Small intestine (tissue), 7 donors: Measurements from ENCODE around the gene KCNH4. TPM values are rescaled to one million over a fixed set of nuclear protein-coding genes. Genes with fewer than 3 reads are reported as not detected.

ENCODE experiments used
- DNase-seq, 2 donors: peaks; one replicate each; pipeline versions ENCODE4 v3.0.0 to v3.0.0-alpha.2; 2013
- FAIRE-seq: peaks from 2 replicates; lab custom pipeline; 2012; peaks lifted over from hg19 to GRCh38; lab: Jason Lieb, UNC
- H3K27ac ChIP-seq, 3 donors: one replicate each; pipeline ENCODE4 v1.5.1; 2013; ENCODE audit warnings: low read length in 2 of 3, mild to moderate bottlenecking in 2 of 3, control low read depth in 1 of 3, inconsistent platforms in 1 of 3, low read depth in 1 of 3, moderate library complexity in 1 of 3
- H3K27me3 ChIP-seq, 3 donors: one replicate each; pipeline ENCODE4 v1.6.1; 2013; ENCODE audit warnings: low read length in 3 of 3, inconsistent platforms in 1 of 3; ENCODE audit not compliant: control insufficient read depth in 3 of 3, insufficient read depth in 3 of 3
- H3K36me3 ChIP-seq, 3 donors: one replicate each; pipeline ENCODE4 v1.6.1; 2013; ENCODE audit warnings: low read length in 3 of 3, inconsistent platforms in 1 of 3, low read depth in 1 of 3, mild to moderate bottlenecking in 1 of 3, moderate library complexity in 1 of 3; ENCODE audit not compliant: control insufficient read depth in 3 of 3, insufficient read depth in 2 of 3
- H3K4me1 ChIP-seq, 3 donors: one replicate each; pipeline ENCODE4 v1.6.1; 2013; ENCODE audit warnings: low read length in 2 of 3, inconsistent platforms in 1 of 3, low read depth in 1 of 3, mild to moderate bottlenecking in 1 of 3, moderate library complexity in 1 of 3; ENCODE audit not compliant: control insufficient read depth in 3 of 3, insufficient read depth in 2 of 3
- H3K4me3 ChIP-seq, 3 donors: one replicate each; pipeline ENCODE4 v1.5.1; 2013; ENCODE audit warnings: low read length in 3 of 3, control low read depth in 1 of 3, inconsistent platforms in 1 of 3, low read depth in 1 of 3, mild to moderate bottlenecking in 1 of 3, moderate library complexity in 1 of 3
- H3K9me3 ChIP-seq, 2 donors: one replicate each; pipeline ENCODE4 v1.6.1; 2013; ENCODE audit warnings: low read depth in 1 of 2, low read length in 1 of 2; ENCODE audit not compliant: control insufficient read depth in 2 of 2, insufficient read depth in 1 of 2
- WGBS, 3 donors: extraction: QIAGEN DNeasy Blood & Tissue Kit; methylation state at CpG; one replicate each; pipeline ENCODE4 v1.1.7; 2013; 5-methylcytosine and 5-hydroxymethylcytosine counted together
- polyA plus RNA-seq, 4 donors: library from polyadenylated mRNA; stranded (reverse) in 3 of 4; unstranded in 1 of 4; fragments of 200-250 nt in 3 of 4; fragments of 120-200 nt in 1 of 4; gene quantifications; one replicate each; pipeline versions ENCODE4 v1.2.1 to v1.2.3, GENCODE V29; 2013
- donor health status: healthy with polysubstance abuse.
- donor health status: control.
- donor health status: control.
- donor health status: Bipolar disorder and iron deficiency.
- donor health status: healthy.

Gene KCNH4
- polyA plus RNA-seq, 4 donors: 0.18 to 0.22 TPM; not detected in 2

DNA sequence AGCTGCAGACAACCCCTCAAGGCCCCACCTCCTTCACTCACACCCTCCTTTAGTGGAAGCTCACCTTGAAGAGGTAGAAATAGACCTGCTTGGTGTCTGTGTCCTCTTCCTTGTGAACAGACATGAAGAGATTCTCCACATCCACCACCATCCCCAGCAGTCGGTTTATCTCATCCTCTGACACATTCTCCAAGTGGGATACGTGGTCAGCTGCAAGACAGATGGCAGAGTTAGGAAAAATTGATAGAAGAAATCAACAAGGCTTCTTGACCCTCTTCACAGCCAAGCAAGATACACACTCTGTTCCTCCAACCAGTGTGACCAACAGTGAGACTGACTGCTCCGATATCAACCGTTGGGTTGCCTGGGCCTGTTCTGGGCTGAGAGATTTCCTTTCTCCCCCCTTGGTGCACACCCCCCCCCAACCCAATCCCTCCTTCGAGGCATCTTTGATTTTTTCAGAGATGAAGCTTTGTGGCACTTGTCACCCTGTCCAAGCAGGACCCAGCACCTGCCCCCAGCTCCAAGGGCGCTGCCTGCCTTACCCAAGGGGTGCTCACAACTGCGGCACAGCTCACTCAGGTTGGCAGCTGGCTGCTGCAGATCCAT lies 60.7 kb downstream of the KCNH4 start:
- Histone ChIP-seq H3K9me3 (no peaks in the 10 kb centered on the region), H3K4me1 (peaks cover 0 to 26% (median 0%) of the 10 kb centered on the region in 3 donors), H3K36me3 (peaks cover 0 to 52% (median 2%) of the 10 kb centered on the region in 3 donors), H3K27ac (no peak overlapping the region), H3K4me3 (peak overlapping the region in 2 of 3 donors; percentile 45 to 69), H3K27me3 (no peaks in the 10 kb centered on the region)
- FAIRE-seq (no peak), DNase-seq (no peak)
- 33 to 44% (median 42%) methylated on average over 7 of the region's 7 CpGs for WGBS, 3 donors

DNA sequence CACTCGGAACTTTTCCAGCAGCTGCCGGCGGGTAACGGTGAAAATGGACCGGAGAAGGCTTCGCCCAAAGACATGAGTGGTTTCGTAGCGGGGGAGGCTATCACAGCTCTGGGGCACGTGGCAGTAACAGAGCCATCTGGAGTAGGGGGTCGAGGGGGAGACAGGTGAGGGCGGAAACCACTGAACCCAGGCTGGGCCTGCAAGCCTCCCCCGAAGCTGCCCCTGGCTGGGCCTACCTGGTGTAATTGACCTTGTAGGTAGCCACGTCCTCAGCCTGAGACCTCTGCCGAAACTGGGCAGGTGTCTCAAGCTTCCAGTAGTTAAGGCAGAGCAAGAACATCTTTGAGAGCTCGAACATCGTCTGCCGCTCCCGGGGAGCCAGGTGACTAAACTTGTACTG lies 61.6 kb downstream of the KCNH4 start:
- Histone ChIP-seq H3K27ac (no peak overlapping the region), H3K9me3 (no peaks in the 10 kb centered on the region), H3K27me3 (no peaks in the 10 kb centered on the region), H3K4me3 (no peak overlapping the region), H3K4me1 (peaks cover 0 to 26% (median 0%) of the 10 kb centered on the region in 3 donors), H3K36me3 (peaks cover 0 to 54% (median 0%) of the 10 kb centered on the region in 3 donors)
- FAIRE-seq: no peak
- WGBS, 3 donors: 67 to 83% (median 75%) methylated on average over 18 of the region's 18 CpGs
- peak in 1 of 2 donors; percentile 16 for DNase-seq

DNA sequence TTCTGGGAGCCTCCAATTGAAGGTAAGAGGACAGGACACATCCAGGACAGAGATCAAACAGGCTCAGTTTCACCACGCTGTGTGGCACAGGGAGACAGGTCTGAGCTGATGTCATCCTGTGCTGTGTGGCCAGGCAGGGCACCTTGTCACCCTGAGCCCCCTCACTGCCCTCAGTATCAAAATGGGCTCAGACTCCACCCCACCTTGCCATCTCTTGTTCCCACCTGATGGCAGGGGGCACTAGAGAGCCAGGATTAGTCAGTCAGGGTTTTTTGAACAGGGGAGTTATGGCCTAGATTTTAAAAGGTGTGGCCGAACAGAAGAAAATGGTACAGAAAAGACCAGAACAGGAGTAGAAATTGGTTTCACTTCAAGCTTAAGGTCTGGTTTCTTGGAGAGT lies 62.4 kb downstream of the KCNH4 start:
- WGBS, 3 donors: 76 to 84% (median 78%) methylated on average over 2 of the region's 2 CpGs
- Histone ChIP-seq H3K27ac (no peak overlapping the region), H3K4me3 (no peak overlapping the region), H3K27me3 (no peaks in the 10 kb centered on the region), H3K9me3 (no peaks in the 10 kb centered on the region), H3K4me1 (peaks cover 0 to 27% (median 0%) of the 10 kb centered on the region in 3 donors), H3K36me3 (peaks cover 0 to 58% (median 0%) of the 10 kb centered on the region in 3 donors)
- DNase-seq (peak; percentile 37 to 44), FAIRE-seq (no peak)

DNA sequence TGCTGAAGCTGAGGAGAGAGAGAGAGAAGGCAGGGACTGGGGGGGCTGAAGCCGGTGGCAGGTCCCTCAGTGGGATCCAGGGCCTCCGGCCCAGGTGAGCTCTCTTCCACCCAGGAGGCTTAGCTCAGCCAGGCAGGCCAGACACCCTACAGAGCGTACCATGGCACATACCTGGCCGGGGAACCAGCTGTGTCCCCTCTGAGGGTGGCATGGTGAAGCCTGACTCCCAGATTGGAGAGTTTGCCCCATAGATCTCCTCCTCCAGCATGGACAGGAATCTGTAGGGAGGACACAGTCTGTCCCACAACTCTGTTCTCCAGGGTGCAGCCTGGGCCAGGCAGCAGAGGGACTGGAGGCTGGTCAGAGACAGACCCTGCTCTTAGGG lies 62.8 kb downstream of the KCNH4 start:
- FAIRE-seq: no peak
- no peak overlapping the region for H3K27ac ChIP-seq
- H3K27me3 ChIP-seq: no peaks in the 10 kb centered on the region
- H3K4me3 ChIP-seq: no peak overlapping the region
- H3K4me1 ChIP-seq: peaks cover 0 to 31% (median 0%) of the 10 kb centered on the region in 3 donors
- no peaks in the 10 kb centered on the region for H3K9me3 ChIP-seq
- WGBS, 3 donors: 92 to 100% (median 95%) methylated on average over 3 to 4 of the region's 4 CpGs
- peaks cover 0 to 62% (median 0%) of the 10 kb centered on the region in 3 donors for H3K36me3 ChIP-seq
- DNase-seq: no peak

DNA sequence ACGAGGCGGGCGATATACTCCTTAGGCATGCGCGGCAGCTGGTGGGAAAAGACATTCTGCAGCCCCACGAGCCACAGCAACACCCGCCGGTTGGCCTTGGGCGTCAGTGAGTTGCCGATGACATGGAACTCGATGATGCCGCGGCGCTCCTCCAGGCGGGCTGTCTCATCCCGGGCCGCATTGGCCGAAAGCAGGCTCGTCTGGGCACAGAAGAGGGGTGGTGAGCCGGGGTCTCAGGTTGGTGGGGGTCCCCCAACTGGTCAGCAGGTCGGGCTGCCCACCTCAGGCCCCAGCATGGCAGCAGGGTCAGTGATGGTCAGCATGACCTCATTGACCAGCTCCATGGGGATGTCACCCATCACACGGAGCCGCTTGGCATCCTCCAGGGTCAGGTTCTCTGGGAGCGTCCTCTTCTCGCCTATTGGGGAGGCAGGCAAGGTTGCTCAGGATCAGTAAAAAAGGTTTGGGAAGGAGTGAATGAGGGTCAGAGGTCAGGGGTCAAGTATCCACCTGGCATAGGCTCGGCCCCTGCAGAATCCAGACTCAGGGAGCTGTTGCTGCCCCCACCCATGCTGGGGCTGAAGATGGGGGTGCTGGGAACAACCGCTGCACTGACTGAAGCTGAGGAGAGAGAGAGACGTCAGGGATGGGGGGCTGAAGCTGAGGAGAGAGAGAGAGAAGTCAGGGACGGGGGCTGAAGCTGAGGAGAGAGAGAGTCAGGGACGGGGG lies 63.4 kb downstream of the KCNH4 start:
- H3K9me3 ChIP-seq: no peaks in the 10 kb centered on the region
- 88 to 90% (median 89%) methylated on average over 30 of the region's 30 CpGs for WGBS, 3 donors
- H3K4me3 ChIP-seq: no peak overlapping the region
- H3K4me1 ChIP-seq: peaks cover 0 to 31% (median 0%) of the 10 kb centered on the region in 3 donors
- peaks cover 0 to 66% (median 0%) of the 10 kb centered on the region in 3 donors for H3K36me3 ChIP-seq
- H3K27ac ChIP-seq: no peak overlapping the region
- DNase-seq (no peak), FAIRE-seq (no peak)
- no peaks in the 10 kb centered on the region for H3K27me3 ChIP-seq

DNA sequence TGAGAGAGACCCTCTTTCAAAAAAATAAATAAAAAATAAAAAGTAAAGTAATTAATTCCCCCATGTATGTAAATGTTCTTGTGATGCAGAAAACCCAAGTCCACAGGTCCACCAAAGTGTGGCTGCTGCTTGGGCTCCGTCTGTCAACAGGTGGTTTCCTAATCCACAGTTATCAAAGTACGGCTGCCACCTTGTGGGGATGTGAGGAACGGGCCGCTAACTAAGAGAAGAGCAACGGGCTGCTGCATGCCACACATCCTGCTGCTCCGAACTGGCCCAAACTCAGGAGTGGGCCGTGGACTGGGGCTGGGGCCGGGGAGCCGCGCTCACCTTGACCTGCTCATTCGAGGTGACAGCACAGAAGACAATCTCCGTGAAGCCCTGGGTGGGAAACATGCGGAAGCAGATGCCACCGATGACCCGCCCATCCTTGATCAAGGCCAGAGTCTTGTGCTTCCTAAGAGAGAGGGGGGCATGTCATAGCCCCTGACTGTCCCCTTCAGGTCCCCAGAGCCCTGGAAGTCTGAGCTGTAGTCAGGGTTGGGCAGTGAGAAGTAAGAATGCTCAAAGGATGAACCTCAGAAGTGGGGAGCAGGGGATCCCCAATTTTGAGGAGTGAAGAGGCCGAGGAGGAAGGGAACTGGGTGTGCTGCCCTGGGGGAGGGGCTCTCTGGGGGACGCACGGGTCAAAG lies 64.1 kb downstream of the KCNH4 start:
- H3K9me3 ChIP-seq: no peaks in the 10 kb centered on the region
- DNase-seq (peak; percentile 87 to 88), FAIRE-seq (no peak)
- H3K27me3 ChIP-seq: no peaks in the 10 kb centered on the region
- H3K4me3 ChIP-seq: no peak overlapping the region
- WGBS, 3 donors: 30 to 39% (median 35%) methylated on average over 18 of the region's 18 CpGs
- no peak overlapping the region for H3K27ac ChIP-seq
- H3K4me1 ChIP-seq: peaks cover 0 to 28% (median 0%) of the 10 kb centered on the region in 3 donors
- peaks cover 0 to 66% (median 0%) of the 10 kb centered on the region in 3 donors for H3K36me3 ChIP-seq

DNA sequence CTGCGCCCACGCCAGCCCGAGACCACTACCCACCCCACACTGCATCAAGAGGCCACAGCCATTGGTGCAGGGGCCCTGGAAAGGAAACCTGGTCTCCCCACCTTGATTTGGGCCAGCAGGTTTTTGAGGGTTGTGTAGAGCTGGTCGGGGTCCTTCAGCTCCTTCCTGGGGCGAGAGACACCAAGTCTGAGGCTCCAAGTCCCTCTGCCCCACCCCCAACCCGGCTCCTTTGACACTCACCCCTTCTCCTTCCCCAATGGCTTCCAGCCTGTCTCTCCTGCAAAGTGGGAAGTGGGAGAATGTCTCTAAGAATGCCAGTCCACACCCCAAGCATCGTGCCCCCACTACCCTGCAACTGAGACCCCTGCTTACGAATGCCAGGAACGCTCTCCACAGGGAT lies 66.8 kb downstream of the KCNH4 start:
- FAIRE-seq (no peak), DNase-seq (no peak)
- Histone ChIP-seq H3K27ac (no peak overlapping the region), H3K27me3 (no peaks in the 10 kb centered on the region), H3K36me3 (peaks cover 0 to 76% (median 0%) of the 10 kb centered on the region in 3 donors), H3K4me1 (peaks cover 0 to 20% (median 0%) of the 10 kb centered on the region in 3 donors), H3K9me3 (no peaks in the 10 kb centered on the region), H3K4me3 (no peak overlapping the region)
- WGBS, 3 donors: 90 to 92% (median 91%) methylated on average over 9 of the region's 9 CpGs
